CD4-positive, alpha-beta T cell treated with Interleukin-4 for 1 hour (primary cell): ENCODE measurements around the gene CALR.
A peak's percentile ranks its signal among the peaks of the same experiment; 100 is the strongest.

ENCODE experiments used
- DNase-seq, 2 donors: peaks; one replicate each; pipeline ENCODE4 v3.0.0-alpha.2; 2020 to 2022

CALR gene

GRCh38 chr19:12983542-12984142, 45.2 kb downstream of the CALR start:
- DNase-seq: peak; percentile 84 to 86

DNA sequence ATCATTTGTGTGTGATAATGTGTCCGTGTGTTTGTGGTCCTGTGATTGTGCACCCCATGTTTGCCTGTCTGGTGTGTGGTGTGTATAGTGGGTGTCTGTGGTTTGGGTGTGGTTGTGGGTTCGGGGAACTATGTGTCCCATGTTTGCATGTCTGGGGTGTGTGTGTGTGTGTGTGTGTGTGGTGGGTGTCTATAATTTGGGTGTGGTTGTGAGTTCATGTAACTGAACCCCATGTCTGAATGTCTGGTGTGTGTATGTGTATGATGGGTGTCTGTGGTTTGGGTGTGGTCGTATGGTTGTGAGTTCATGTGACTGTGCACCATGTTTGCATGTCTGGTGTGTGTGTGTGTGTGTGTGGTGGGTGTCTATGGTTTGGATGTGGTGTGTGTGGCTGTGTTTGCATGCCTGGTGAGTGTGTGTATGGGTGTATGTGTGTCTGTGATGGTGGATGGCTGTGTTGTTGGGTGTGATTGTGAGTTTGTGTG, 45.8 kb downstream of the CALR start:
- DNase-seq: peak; percentile 19 to 37

- DNase-seq: no peak
These were observed 46.3 kb downstream of the CALR start for GRCh38 chr19:12984683-12985048.

DNA sequence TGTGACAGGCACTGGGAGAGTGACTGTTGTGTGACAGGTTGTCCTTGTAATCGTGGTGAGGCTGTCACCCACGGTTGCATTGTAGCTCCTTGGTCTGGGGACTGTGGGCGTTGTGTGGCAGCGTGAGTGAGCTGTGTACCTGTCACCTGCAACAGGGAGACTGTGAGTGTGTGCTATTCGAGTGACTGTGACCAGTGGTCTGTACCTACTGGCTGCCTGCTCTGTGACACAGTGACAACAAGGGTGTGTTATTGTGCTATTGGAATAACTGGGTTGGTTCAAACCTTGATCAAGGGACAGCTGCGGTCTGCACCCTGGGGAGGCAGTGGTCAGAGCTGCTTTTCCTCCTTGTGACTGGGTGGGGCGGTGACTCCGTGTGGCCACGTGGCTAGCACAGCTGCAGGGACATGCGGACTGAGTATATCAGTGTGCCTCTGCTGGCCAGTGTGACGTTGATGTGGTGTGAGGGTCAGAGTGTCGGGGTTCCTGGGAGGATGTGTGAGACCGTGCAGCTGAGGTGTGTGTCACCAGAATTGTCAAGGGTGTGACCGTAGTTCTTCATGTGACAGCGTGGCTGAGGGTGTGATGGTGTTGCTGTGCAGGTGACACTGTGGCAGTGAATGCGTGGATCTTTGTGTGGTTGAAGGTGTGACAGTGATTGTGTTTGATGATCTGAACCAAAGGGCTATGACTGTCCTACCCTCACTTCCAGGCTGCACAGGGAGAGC, 46.8 kb downstream of the CALR start:
- peak; percentile 40 to 60 for DNase-seq

DNA sequence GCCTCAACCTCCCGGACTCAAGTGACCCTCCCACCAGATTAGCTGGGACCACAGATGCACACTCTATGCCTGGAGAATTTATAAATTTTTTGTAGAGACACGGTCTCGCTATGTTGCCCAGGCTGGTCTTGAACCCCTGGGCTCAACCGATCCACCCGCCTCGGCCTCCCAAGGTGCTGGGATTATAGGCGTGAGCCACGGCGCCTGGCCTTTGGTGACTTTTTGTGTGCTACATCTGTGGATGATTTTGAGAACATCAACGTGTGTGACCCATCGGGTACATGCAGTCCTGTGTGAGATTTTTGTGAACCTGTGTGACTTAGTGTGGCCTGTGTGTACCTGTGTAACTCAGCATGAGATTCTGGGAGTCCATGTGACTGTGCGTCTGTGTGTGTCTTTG, 48.3 kb downstream of the CALR start:
- DNase-seq: no peak

GRCh38 chr19:12987190-12987589, 48.8 kb downstream of the CALR start:
- DNase-seq: no peak

DNA sequence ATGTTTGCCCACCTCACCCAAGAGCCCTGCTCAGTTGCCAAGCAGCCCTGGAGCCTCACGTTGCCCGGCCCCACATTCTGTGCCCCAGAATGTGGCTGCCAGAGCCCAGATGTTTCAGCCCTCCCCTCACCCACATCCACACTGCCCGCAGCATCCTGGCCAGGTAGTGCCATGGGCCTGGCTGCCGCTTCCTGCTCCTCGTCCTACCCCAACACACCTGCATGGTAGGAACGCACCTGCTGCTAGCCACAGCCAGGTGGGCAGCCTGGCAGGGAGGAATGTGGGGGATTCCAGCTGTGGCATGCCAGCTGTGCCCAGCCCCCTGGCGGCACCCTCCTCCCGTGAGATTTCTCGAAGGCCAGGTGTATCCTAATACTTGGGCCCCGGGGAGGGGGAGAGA, 49.4 kb downstream of the CALR start:
- no peak for DNase-seq

DNA sequence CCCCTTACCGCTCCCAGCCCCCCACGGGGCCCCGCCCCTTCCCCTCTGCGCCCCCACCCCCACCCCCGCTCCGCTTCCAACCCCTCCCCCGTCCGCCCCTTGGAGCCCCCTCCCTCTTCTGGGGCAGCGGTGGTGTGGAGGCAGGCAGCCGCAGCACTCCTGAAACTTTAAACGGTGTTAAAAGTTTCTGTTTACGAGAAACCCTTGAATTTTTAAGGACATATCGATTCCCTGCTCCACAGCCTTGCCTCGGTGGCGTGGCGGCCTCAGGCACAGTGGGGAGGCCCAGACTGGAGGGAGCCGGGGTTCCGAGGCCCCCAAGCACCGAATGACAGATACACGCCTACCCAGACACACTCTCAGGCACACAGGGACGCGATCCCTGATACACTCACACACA, 52.0 kb downstream of the CALR start:
- no peak for DNase-seq

- no peak for DNase-seq
These were observed 52.4 kb downstream of the CALR start for GRCh38 chr19:12990853-12991252.

GRCh38 chr19:12991296-12991695, 52.9 kb downstream of the CALR start:
- DNase-seq: no peak

GRCh38 chr19:12992729-12993128, 54.3 kb downstream of the CALR start:
- no peak for DNase-seq

DNA sequence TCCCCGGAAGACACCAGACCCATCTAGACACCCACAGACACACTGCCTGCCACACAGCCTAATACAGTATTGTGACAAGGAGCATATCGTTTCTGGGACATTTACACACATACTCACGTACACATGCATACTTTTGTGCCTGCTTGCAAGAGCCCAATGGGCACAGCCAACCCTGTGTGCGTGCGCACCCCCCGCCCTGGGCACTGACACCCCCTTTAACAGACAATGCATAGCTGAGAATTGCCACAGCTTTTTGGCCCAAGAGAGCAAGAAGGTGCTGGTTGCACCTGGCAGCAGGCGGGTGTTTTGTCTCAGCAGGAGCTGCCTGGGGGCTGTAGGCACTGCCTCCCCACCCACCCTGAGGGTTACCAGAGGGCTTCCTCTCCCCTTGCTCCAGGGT, 55.2 kb downstream of the CALR start:
- DNase-seq: no peak
